HEK293 (cell line): Measurements from ENCODE around the gene SFMBT2.

ENCODE experiments used
- YY1 ChIP-seq: fragments of 450-650 bp; formaldehyde crosslinking; IDR thresholded peaks from 2 replicates; pipeline ENCODE4 v1.5.1; 2018; ENCODE audit warnings: missing biosample characterization, missing genetic modification characterization
- ZNF112 ChIP-seq: fragments of 450-650 bp; formaldehyde crosslinking; IDR thresholded peaks from 2 replicates; pipeline ENCODE4 v1.5.0; 2017; ENCODE audit warnings: missing biosample characterization, missing genetic modification characterization
- ZNF114 ChIP-seq: fragments of 450-650 bp; formaldehyde crosslinking; IDR thresholded peaks from 2 replicates; pipeline ENCODE4 v1.5.0; 2017; ENCODE audit warnings: missing biosample characterization, missing genetic modification characterization
- ZNF18 ChIP-seq: fragments of 450-650 bp; formaldehyde crosslinking; IDR thresholded peaks from 2 replicates; pipeline ENCODE4 v1.5.1; 2016; ENCODE audit warnings: missing biosample characterization, missing genetic modification characterization
- ZNF501 ChIP-seq: fragments of 450-650 bp; formaldehyde crosslinking; IDR thresholded peaks from 2 replicates; pipeline ENCODE4 v1.5.1; 2016; ENCODE audit warnings: missing biosample characterization, missing genetic modification characterization
- TF ChIP-seq, protein P1 (sequence below): fragments of 450-650 bp; formaldehyde crosslinking; IDR thresholded peaks from 2 replicates; pipeline ENCODE4 v1.5.1; 2016; ENCODE audit warnings: missing biosample characterization, missing genetic modification characterization

GRCh38 chr10:7194571-7194970 is 216.3 kb downstream of the SFMBT2 start:
- TF ChIP-seq, protein P1, sequence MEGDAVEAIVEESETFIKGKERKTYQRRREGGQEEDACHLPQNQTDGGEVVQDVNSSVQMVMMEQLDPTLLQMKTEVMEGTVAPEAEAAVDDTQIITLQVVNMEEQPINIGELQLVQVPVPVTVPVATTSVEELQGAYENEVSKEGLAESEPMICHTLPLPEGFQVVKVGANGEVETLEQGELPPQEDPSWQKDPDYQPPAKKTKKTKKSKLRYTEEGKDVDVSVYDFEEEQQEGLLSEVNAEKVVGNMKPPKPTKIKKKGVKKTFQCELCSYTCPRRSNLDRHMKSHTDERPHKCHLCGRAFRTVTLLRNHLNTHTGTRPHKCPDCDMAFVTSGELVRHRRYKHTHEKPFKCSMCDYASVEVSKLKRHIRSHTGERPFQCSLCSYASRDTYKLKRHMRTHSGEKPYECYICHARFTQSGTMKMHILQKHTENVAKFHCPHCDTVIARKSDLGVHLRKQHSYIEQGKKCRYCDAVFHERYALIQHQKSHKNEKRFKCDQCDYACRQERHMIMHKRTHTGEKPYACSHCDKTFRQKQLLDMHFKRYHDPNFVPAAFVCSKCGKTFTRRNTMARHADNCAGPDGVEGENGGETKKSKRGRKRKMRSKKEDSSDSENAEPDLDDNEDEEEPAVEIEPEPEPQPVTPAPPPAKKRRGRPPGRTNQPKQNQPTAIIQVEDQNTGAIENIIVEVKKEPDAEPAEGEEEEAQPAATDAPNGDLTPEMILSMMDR (tag by site-specific recombination) = no peak
- TF ChIP-seq ZNF18 = no peak
- no peak for TF ChIP-seq ZNF112 (tag by site-specific recombination)
- no peak for TF ChIP-seq YY1 (tag by site-specific recombination)
- TF ChIP-seq ZNF114 = no peak
- no peak for TF ChIP-seq ZNF501 (tag by site-specific recombination)
